ENCODE measurements around the gene CRACR2A.

Gene CRACR2A

DNA sequence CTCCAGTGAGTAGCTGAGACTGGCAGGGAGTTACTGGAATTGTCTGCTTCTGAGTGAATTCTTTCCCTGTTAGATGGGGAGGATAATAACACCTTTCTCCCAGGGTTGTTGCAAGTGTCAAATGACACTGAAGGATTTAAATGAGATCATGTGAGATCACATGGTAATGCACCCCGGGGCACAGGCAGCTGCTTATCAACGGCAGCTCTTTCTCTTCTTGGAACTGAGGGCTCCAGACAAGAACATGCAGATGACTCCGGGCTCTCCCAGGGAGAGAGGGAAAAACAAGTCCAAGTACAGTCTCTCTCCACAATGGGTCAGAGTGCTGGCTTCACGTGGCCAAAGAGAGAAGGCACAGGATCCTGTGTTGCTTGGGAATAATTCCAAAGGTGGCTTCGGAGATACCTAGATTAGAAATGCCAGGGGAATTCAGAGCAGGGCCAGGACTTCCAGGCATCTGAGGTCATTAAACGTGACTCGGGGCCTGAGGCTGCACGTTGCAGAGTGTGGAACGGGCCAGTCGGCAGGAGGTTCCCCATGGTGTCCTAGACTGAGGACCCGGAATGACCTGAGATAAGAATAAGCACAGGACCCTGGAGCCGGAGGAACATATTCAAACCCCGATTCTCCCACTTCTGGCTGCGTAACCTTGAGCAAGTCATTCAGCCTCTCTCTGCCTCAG lies 152.7 kb downstream of the CRACR2A start:
- no peak for DNase-seq (ENCODE audit: extremely low read depth, low read depth)
- TF ChIP-seq, protein P1, sequence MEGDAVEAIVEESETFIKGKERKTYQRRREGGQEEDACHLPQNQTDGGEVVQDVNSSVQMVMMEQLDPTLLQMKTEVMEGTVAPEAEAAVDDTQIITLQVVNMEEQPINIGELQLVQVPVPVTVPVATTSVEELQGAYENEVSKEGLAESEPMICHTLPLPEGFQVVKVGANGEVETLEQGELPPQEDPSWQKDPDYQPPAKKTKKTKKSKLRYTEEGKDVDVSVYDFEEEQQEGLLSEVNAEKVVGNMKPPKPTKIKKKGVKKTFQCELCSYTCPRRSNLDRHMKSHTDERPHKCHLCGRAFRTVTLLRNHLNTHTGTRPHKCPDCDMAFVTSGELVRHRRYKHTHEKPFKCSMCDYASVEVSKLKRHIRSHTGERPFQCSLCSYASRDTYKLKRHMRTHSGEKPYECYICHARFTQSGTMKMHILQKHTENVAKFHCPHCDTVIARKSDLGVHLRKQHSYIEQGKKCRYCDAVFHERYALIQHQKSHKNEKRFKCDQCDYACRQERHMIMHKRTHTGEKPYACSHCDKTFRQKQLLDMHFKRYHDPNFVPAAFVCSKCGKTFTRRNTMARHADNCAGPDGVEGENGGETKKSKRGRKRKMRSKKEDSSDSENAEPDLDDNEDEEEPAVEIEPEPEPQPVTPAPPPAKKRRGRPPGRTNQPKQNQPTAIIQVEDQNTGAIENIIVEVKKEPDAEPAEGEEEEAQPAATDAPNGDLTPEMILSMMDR (IDR thresholded peaks at IDR 0.05; ENCODE audit: low read depth, low read length), result no peak

DNA sequence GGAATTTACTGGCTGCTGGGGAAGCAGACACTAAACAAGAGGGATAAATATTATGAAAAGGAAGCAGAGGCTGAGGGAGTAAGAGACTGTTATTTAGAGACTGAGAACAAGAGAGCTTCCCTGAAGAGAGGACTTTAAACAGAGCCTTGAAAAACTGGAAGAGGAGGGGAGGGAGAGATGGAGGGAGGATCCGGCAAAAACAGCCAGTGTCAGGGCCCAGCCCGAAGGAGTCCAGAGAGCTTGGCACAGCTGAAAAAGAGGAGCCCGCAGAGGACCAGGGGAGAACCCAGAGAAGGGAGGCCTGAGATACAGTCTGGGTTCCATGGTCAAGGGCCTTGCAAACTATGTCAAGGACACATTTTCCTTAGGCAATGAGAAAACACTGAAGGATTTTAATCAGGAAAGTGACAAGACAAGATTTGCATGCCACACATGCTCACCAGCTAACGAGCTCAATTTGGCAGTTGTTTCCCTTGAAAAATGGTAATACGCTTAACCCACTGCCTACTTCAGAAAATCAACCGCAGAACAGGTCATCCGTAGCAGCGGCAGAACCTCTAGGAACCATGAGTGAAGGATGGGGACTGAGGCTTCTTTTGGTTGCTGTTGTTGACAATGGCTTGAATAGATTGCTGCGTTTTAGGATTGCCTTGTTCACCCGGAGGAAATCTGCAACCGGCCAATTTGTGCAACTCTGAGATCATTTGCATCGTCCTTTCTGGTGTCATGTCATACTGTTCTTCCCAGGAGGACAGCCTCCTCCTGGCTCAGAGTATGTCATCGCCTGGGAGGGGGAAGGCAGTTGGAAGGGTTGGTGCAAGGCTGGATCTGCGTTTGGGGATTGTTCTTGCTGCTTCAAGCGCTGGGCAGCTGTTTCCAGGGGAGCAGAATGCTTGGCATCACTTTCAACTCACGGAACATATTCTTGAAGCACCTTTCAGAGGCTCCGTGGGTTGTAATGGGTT lies 153.7 kb downstream of the CRACR2A start:
- no peak for DNase-seq (ENCODE audit: extremely low read depth, low read depth)
- TF ChIP-seq, protein P1 (IDR thresholded peaks at IDR 0.05; ENCODE audit: low read depth, low read length), result no peak

DNA sequence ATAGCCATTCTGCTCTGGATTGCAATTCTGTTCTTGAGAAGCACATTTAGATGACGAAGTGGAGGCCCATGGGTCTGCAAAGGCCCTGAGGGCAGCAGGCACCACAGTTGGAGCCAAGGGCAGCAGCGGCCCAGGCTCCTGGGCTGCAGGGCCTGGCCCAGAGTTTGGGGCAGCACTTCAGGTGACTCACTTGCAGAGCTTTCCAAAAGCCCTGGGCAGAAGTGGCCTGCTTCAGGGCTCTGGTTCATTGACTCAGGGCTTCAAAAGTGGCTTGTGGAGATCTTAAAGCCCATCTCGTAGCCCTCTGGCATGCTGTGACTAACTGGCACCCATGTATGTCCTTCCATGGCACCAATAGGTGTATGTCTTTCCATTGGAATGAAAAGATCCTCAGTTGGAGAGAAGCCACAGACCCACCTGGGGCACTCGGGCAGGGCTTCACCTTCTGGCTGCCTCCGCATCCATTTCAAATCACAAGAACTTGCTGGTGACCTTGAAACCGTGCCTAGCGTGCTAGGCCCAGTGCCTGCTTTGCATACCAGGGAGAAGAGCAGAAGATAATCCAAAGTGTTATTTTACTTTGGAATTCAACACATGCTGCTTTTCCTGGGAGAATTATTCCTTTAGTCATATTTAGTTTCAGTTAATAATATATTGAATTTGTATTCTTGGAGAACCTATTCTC lies 155.2 kb downstream of the CRACR2A start:
- TF ChIP-seq, protein P1 (IDR thresholded peaks at IDR 0.05; ENCODE audit: low read depth, low read length), result no peak
- no peak for DNase-seq (ENCODE audit: extremely low read depth, low read depth)

DNA sequence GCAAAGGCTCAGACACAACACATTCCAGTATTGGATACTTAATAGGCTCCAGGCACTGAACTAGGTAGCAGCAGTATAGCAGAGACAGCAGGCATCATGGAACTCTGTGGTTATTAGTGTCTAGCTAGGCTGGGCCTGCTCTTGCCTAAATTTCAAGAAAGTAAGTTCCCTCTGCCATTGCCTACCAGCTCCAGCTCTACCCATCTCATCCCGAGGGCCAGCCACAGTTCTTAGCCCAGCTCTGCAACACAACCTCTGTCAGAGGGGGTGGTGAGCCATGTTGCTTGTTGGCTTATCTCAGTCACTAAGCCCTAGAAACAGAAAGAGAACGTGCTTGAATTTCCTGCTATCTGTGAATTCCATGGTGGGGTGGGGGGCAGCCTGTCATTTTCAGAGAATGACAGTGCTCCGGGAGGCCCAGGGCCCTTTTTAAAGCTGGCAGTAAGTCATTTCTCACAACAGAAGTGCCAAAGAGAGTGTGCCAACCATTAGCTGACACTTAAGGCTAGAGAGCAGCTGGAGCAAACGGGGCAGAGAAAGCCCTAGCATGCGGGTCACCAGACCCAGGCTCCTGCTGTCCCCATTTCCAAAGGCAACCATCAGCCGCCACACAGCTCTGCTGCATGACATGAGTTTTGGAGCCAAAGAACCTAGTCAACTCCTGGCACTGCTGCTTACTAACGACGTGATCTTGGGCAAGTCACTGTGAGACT lies 156.1 kb downstream of the CRACR2A start:
- no peak for DNase-seq (ENCODE audit: extremely low read depth, low read depth)
- TF ChIP-seq, protein P1 (IDR thresholded peaks at IDR 0.05; ENCODE audit: low read depth, low read length), result no peak

DNA sequence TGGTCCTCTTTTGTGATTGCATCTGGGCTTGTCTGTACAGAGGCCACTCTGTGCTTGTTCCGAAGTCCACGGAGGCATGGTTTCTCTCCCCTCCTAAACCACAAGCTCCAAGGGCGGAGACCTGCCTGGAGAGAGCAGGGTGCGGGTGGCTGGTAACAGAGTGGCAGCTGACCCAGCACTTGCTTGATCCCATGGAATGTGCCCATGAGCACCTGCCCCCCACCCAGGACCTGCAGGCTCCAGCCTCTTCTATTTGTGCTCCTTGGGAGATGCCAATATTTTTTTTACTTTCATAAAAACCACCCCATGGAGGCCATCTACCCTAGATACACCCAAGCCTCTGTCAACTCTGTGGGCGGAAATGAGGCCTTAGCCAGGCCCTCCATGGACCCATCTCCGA lies 157.2 kb downstream of the CRACR2A start:
- no peak for DNase-seq (ENCODE audit: extremely low read depth, low read depth)
- TF ChIP-seq, protein P1 (IDR thresholded peaks at IDR 0.05; ENCODE audit: low read depth, low read length), result no peak

DNA sequence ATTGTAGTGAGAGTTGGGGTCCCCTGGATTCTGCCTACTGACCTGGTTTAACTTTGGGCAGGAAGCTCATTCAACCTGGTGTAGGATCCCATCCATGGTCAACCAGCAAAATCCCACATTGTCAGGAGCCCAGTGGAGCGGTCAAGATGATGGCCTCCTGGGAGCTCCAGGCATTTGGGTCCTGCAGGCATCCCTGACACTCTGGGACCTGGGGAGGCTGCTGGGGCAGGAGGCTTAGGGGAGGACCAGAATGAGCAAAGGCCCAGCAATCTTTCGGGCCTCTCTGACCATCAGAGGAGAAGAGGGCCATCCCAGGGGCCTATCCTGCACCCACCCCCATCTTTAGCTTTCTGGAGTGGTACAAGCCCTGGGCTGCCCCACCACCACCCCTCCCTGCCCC lies 157.9 kb downstream of the CRACR2A start:
- TF ChIP-seq, protein P1 (IDR thresholded peaks at IDR 0.05; ENCODE audit: low read depth, low read length), result no peak
- no peak for DNase-seq (ENCODE audit: extremely low read depth, low read depth)
